Measurements from ENCODE around the gene SCG3.

Gene SCG3

GRCh38 chr15:51727141-51727897 is 46.0 kb downstream of the SCG3 start:
- no peak for DNase-seq (ENCODE audit: low read depth)

- DNase-seq (ENCODE audit: low read depth), result no peak
These were observed 50.4 kb downstream of the SCG3 start for GRCh38 chr15:51731549-51732267.

GRCh38 chr15:51732646-51733045 is 51.3 kb downstream of the SCG3 start:
- DNase-seq (ENCODE audit: low read depth), result no peak

GRCh38 chr15:51735228-51736010 is 54.1 kb downstream of the SCG3 start:
- DNase-seq (ENCODE audit: low read depth), result no peak

GRCh38 chr15:51736069-51736468 is 54.8 kb downstream of the SCG3 start:
- no peak for DNase-seq (ENCODE audit: low read depth)

GRCh38 chr15:51736751-51737521 is 55.6 kb downstream of the SCG3 start:
- peak; percentile 19 for DNase-seq (ENCODE audit: low read depth)

- peak; percentile 36 for DNase-seq (ENCODE audit: low read depth)
These were observed 56.4 kb downstream of the SCG3 start, which contains the start of gene LYSMD2 for GRCh38 chr15:51737522-51738305. Gene LYSMD2 (minus strand): TSS chr15:51737655. CDS start chr15:51737622, 33 bp downstream.

GRCh38 chr15:51738553-51738952 is 57.2 kb downstream of the SCG3 start:
- DNase-seq (ENCODE audit: low read depth), result no peak

GRCh38 chr15:51739061-51739712 is 57.9 kb downstream of the SCG3 start:
- DNase-seq (ENCODE audit: low read depth), result no peak

- DNase-seq (ENCODE audit: low read depth), result no peak
These were observed 68.0 kb downstream of the SCG3 start for GRCh38 chr15:51749307-51749706.

- DNase-seq (ENCODE audit: low read depth), result no peak
These were observed 68.9 kb downstream of the SCG3 start for GRCh38 chr15:51750186-51750585.

GRCh38 chr15:51750792-51751696 is 69.7 kb downstream of the SCG3 start, which contains the start of gene TMOD2:
Gene TMOD2 (plus strand): TSS chr15:51751597. CDS start chr15:51766442, 14,845 bp downstream.
- DNase-seq (ENCODE audit: low read depth), result peak; percentile 29

- no peak for DNase-seq (ENCODE audit: low read depth)
These were observed 70.7 kb downstream of the SCG3 start for GRCh38 chr15:51751697-51752683.

- no peak for DNase-seq (ENCODE audit: low read depth)
These were observed 71.6 kb downstream of the SCG3 start for GRCh38 chr15:51752888-51753287.

- no peak for DNase-seq (ENCODE audit: low read depth)
These were observed 73.0 kb downstream of the SCG3 start for GRCh38 chr15:51754267-51754666.

GRCh38 chr15:51755790-51756189 is 74.5 kb downstream of the SCG3 start:
- DNase-seq (ENCODE audit: low read depth), result no peak

- DNase-seq (ENCODE audit: low read depth), result no peak
These were observed 75.2 kb downstream of the SCG3 start for GRCh38 chr15:51756482-51756881.

GRCh38 chr15:51757450-51757849 is 76.1 kb downstream of the SCG3 start:
- DNase-seq (ENCODE audit: low read depth), result no peak
